Epithelial cell of proximal tubule (primary cell): Measurements from ENCODE around the gene ELP6. TPM values are rescaled to one million over a fixed set of nuclear protein-coding genes. Genes with fewer than 3 reads are reported as not detected.

Experiments used
- DNase-seq: peaks from one replicate; pipeline ENCODE4 v3.0.0-alpha.2; 2011; ENCODE audit warnings: low read depth
- H3K4me3 ChIP-seq: 2 replicates; pipeline ENCODE4 v1.5.1; 2011; ENCODE audit warnings: low read depth, mild to moderate bottlenecking, low read length
- CTCF ChIP-seq: conservative IDR thresholded peaks from 2 replicates; pipeline ENCODE4 v1.5.1; 2012; ENCODE audit warnings: low read depth, mild to moderate bottlenecking, low read length
- total RNA-seq: library from RNA; depleted of rRNA; stranded (reverse); fragments of >200 nt; gene quantifications from 2 replicates; pipeline ENCODE4 v1.2.3, GENCODE V29; 2015

ELP6 gene
- total RNA-seq, 1 donor from 2014 or later = 37.1 TPM

- H3K4me3 ChIP-seq = no peak overlapping the region
- DNase-seq = no peak
- no peak for TF ChIP-seq CTCF
Observed at GRCh38 chr3:47540281-47540680, 26.8 kb upstream of the ELP6 start.

GRCh38 chr3:47536967-47537366 lies 23.5 kb upstream of the ELP6 start:
- DNase-seq = no peak
- H3K4me3 ChIP-seq = no peak overlapping the region
- no peak for TF ChIP-seq CTCF

- TF ChIP-seq CTCF = no peak
- H3K4me3 ChIP-seq = no peak overlapping the region
- no peak for DNase-seq
Observed at GRCh38 chr3:47536221-47536891, 22.8 kb upstream of the ELP6 start.

GRCh38 chr3:47533996-47534454 lies 20.5 kb upstream of the ELP6 start:
- no peak for DNase-seq
- no peak overlapping the region for H3K4me3 ChIP-seq
- TF ChIP-seq CTCF = no peak

GRCh38 chr3:47533481-47533880 lies 20.0 kb upstream of the ELP6 start:
- H3K4me3 ChIP-seq = no peak overlapping the region
- DNase-seq = no peak
- TF ChIP-seq CTCF = no peak

GRCh38 chr3:47527952-47528725 lies 14.6 kb upstream of the ELP6 start:
- no peak overlapping the region for H3K4me3 ChIP-seq
- no peak for DNase-seq
- TF ChIP-seq CTCF = no peak
